Brain pericyte (primary cell): Measurements from ENCODE around the gene PLPP3.

Experiments used
- DNase-seq: peaks from one replicate; pipeline ENCODE4 v3.0.0-alpha.2; 2012; ENCODE audit warnings: low read depth, low spot score

The PLPP3 gene

DNA sequence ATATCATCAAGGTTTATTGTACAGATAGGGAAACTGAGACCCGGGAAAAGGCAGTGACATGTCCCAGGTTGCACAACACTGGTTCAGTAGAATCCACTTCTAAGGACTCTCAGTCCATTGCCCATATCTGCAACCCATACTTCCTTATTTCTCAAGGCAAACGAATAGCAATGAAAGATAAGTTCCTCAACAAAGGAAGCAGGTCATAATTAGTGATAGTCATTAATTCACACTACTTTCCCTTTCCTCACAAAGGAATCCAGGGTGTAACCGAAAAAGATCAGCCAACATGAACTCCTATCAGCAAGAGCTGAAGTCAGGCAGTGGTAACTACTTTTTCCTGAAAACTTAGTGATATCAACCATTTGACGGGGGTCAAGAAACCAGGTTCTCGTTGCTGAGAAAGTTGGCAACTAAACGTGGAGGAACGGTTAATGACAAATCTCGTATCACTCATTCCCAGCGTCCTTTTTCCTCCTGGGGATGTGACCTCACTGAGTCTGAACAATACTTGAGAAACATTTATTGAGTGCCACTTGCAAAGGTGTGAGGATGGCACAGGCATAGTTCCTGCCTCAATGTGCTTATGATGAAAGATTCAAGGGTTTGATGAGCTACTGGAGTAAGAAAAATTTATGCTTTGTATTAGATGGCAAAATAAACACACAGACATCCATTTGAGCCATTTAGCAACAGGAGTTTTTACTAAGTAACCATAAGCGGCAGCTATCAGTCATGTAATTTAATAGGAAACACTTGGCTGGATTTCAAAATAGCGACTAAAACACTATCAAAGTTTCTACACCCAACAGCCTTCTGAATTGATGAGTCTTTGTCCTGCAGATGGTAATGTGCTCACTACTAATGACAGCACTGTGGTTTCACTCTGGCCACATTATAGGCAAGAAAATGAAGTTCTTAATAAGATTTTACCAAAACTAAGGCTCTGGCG lies 82.3 kb downstream of the PLPP3 start:
- no peak for DNase-seq

GRCh38 chr1:56496158-56496557 lies 83.2 kb downstream of the PLPP3 start:
- DNase-seq, result no peak

GRCh38 chr1:56495538-56495937 lies 83.8 kb downstream of the PLPP3 start:
- no peak for DNase-seq

- DNase-seq, result no peak
Measured at GRCh38 chr1:56494306-56494705, 85.1 kb downstream of the PLPP3 start.

GRCh38 chr1:56493826-56494225 lies 85.5 kb downstream of the PLPP3 start:
- DNase-seq, result no peak

DNA sequence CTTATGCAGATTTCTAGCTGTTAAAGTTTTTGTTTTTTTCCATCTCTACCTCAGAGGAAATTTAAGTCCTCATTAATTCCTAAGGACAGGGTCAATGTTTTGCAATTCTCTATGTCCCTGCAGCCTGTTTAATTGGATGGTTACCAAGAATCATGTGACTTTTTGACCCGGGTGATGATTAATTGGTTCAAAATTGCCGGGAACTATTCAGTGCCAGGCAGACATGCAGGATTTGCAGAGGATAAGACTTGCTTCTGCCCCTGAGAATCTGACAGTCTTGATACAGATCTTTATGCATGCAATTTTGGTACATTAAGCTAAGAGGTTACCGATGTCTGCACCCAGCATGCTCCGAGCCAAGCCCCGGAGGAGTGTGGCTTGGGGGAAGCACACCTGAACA lies 87.9 kb downstream of the PLPP3 start:
- no peak for DNase-seq

GRCh38 chr1:56490619-56491018 lies 88.7 kb downstream of the PLPP3 start:
- DNase-seq, result no peak

- no peak for DNase-seq
Measured at GRCh38 chr1:56489695-56490094, 89.7 kb downstream of the PLPP3 start.

DNA sequence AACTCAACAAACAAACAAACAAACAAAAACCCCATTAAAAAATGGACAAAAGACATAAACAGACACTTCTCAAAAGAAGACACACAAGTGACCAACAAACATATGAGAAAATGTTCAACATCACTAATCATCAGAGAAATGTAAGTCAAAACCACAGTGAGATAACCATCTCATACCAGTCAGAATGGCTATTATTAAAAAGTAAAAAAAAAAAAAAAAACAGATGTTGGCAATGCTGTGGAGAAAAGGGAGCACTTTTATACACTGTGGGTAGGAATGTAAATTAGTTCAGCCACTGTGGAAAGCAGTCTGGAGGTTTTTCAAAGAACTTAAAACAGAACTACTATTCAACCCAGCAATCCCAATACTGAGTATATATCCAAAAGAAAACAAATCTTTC lies 94.7 kb downstream of the PLPP3 start:
- no peak for DNase-seq

GRCh38 chr1:56483104-56483503 lies 96.3 kb downstream of the PLPP3 start:
- DNase-seq, result no peak

DNA sequence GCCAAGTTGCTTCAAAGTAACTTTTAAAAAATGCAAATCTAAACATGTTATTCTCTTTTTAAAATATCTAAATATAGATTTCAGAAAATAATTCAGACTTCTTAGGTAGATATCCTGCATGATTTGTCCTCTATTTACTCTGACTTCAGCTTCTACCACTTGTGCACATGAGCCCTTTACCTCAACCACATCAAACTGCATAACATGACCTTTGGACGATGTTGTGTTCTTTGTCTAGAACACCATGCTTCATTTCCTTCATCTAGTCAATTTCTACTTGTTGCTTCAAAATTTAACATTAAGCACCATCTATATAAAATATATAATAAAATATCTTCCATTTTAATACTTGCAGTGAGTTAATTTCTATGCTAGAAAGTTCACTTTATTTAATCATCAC lies 96.9 kb downstream of the PLPP3 start:
- no peak for DNase-seq

GRCh38 chr1:56481140-56481694 lies 98.1 kb downstream of the PLPP3 start:
- DNase-seq, result no peak

DNA sequence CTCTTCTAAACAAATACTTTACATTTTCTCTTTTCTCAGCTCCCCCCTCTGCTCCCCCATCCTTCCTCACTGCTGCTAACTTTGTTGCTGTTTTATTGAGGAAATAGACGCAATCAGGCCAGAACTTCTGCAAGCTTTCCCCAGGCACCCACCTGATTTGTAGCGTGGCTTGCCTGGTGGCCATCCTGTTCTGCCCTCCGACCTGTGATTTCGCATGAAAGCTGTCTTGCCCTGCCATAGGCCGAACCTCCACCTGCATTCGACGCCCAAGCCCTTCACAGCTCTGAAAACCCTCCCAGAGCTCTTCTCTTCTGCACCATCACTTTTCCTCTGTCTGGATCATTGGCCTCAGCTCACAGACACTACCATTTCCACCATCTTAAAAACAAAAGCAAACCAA lies 100.6 kb downstream of the PLPP3 start:
- DNase-seq, result no peak

- no peak for DNase-seq
Measured at GRCh38 chr1:56477164-56478111, 101.9 kb downstream of the PLPP3 start.

- DNase-seq, result no peak
Measured at GRCh38 chr1:56473582-56474270, 105.6 kb downstream of the PLPP3 start.

DNA sequence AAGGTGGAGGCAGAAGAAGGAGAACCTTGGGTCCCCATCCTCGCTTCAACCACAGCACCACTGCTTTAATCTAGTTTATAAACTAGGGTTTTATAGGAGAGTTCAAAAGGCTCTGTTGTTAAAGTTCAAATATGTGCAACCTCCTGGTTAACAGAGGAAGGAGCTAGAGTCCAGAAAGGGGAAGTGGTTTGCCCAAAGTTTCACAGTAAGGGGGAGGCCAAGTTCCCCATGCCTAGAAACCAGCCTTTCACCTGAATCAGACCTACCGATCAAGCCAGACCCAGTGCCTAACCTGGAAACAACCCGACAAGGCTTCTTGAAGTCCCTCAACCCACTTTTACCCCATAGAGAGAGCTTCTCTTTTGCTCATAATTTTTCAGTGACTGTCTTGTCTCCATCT lies 106.5 kb downstream of the PLPP3 start:
- no peak for DNase-seq

GRCh38 chr1:56469640-56470371 lies 109.6 kb downstream of the PLPP3 start:
- DNase-seq, result no peak

DNA sequence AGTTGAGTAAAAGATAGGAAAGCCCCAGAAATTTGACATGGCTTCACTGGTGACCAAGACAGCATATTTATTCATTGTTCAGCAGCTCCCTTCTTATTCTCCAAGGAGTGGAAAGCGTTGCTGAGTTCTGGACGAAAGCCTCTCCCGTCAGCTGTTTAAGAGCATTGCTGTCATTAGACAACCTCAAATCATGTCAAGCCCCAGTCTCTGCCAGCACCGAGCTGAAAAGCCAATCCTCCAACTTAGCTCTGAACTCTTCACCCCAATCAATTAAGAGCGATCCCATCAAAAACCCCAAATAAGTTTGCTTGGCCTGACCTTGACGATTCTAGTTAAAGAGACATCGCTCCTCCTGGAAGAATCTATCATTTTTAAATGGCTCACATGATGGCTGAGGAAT lies 110.8 kb downstream of the PLPP3 start:
- no peak for DNase-seq

- DNase-seq, result no peak
Measured at GRCh38 chr1:56466538-56466937, 112.8 kb downstream of the PLPP3 start.

- no peak for DNase-seq
Measured at GRCh38 chr1:56464294-56464693, 115.1 kb downstream of the PLPP3 start.

- no peak for DNase-seq
Measured at GRCh38 chr1:56463376-56463775, 116.0 kb downstream of the PLPP3 start.
